GM21367 (cell line): ENCODE measurements around the gene NTM.
"Not testable (repeated sequence)": the region's sequence is repeated elsewhere in the genome, so short reads cannot be mapped to it uniquely, and the experiment has no call there.

ENCODE experiments used
- ATAC-seq: cut with Tn5 transposase; IDR thresholded peaks from one replicate; pipeline ENCODE4 v1.9.1; 2021; ENCODE audit not compliant: unreplicated experiment

The NTM gene

GRCh38 chr11:132315696-132316095 is 945.3 kb downstream of the NTM start:
- ATAC-seq = no peak

DNA sequence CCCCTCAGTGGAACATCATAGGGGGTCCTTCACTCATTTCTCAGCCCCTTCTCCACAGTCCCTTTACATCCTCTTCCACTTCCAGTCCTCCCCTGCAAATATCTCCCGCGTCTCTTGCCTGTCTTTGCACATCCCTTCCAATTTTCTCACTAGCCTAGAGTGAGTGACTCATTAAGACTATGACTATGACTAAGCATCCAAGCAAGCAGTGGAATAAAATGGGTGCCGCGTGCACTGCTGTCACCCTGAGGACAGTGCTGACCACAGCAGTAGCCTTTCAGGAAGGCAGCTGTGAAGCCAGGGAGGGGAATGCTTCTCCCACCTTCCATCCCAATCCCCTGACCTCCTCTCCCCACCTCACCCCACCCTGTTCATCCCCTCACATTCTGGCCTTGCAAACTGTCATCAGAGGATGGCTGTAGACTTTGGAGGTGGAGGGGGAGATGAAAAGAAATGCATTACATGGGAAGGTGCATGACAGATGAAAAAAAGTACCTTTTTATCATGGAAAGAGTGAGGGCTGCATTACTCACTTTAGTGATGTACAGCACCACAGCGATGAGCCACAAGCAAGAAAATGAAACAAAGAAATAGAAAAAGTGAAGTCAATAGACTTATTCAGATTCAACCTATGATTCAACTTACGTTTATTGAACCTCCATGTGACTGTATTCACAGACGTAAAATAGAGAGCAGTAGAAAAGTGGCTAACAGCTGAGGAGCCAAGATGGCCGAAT is 948.2 kb downstream of the NTM start:
- ATAC-seq = no peak

DNA sequence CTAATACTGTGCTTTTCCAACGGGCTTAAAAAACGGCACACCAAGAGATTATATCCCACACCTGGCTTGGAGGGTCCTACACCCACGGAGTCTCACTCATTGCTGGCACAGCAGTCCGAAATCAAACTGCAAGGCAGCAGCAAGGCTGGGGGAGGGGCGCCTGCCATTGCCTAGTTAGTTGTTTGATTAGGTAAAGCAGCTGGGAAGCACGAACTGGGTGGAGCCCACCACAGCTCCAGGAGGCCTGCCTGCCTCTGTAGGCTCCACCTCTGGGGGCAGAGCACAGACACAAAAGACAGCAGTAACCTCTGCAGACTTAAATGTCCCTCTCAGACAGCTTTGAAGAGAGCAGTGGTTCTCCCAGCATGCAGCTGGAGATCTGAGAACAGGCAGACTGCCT is 949.0 kb downstream of the NTM start:
- ATAC-seq = not testable (repeated sequence)

DNA sequence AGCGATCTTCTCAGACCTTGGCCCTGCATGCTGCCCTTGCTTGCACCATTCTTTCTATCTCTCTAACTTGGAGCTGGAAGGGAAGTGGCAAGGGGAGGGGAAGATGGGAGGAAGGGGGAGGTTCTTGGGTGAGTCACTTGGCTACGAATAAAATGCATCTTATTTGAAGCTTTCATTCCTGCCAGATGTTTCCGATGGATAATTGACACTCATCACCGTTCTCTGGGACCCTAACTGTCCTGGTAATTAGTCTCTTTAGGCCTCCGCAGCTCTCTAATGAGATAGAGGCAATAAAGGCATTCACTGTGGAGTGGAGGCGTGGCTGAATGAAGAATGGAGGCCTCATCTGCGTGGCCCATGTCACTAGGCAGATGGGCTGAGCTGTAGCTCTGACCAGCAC is 960.1 kb downstream of the NTM start:
- no peak for ATAC-seq

- no peak for ATAC-seq
Measured at GRCh38 chr11:132332521-132332920, 962.1 kb downstream of the NTM start.

DNA sequence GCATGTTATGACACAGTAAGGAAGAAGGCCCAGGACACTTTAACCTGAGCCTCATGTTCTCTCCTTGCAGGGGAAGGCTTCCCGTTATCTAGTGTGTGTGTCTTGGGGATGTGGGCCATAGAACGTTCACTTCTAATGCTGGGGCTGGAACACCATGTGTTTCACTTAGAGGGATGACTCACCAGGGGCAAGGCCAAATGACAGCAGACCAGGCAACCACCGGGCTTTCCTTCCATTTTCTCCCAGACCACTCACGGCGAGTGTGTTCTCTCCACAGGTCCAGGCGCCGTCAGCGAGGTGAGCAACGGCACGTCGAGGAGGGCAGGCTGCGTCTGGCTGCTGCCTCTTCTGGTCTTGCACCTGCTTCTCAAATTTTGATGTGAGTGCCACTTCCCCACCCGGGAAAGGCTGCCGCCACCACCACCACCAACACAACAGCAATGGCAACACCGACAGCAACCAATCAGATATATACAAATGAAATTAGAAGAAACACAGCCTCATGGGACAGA is 964.4 kb downstream of the NTM start:
- ATAC-seq = no peak

DNA sequence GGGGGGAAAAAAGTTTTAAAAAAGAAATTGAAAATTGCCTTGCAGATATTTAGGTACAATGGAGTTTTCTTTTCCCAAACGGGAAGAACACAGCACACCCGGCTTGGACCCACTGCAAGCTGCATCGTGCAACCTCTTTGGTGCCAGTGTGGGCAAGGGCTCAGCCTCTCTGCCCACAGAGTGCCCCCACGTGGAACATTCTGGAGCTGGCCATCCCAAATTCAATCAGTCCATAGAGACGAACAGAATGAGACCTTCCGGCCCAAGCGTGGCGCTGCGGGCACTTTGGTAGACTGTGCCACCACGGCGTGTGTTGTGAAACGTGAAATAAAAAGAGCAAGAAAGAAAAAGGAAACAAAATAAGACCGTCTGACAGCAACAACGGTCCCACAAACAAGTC is 964.9 kb downstream of the NTM start:
- no peak for ATAC-seq

DNA sequence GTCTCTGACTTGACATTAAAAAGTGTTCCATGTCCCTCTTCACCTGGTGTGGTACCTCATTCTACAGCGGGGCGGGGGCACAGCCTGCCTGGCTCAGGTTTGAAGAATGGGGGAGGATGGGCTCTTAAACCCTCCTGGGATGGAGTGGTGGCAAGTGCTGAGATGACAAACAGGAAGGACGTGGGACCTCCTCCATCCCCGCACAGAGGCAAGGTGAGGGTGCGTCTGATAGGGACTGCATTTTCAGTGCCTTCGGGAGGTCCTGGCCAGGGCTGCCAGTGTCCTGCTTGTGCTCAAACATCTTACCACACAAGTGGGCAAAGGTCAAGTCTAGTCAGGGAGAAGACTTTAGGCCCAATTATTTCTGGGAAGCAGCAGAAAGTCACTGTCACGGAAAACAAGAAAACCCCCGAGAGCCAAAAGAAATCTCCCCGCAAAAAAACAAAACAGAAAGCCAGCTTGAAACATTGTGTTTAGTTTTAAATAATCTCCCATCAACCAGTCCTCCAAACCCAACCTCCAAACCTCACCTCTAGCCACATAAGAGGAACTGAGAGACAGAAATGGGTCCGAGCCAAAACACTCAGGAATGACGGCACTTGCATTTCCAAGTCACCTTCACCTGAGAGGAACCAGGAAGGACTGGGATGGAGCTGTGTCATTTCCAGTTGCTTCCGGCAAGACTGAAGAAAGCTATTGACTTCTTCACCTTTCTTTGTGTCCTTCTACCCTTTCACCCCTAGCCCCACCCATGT is 966.5 kb downstream of the NTM start:
- ATAC-seq = no peak

- ATAC-seq = no peak
Measured at GRCh38 chr11:132337819-132338416, 967.5 kb downstream of the NTM start.

DNA sequence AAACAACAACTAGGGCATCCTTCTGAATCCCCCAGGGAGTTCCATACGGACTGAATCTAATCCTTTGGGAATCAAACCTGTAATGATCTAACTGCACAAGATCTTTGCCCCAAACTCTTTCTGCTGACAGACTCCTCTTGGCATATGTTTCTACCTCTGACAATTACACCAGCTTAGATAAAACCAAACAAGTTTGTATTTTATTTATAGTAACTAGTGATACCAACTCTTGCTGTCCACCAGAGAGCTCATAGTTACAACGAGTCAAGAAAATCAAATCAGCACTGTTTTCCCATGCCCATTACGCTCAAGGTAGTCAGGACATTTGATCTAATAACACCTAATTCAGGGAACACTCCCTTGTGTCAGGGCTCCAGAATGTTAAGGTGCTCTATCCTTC is 972.0 kb downstream of the NTM start:
- no peak for ATAC-seq

DNA sequence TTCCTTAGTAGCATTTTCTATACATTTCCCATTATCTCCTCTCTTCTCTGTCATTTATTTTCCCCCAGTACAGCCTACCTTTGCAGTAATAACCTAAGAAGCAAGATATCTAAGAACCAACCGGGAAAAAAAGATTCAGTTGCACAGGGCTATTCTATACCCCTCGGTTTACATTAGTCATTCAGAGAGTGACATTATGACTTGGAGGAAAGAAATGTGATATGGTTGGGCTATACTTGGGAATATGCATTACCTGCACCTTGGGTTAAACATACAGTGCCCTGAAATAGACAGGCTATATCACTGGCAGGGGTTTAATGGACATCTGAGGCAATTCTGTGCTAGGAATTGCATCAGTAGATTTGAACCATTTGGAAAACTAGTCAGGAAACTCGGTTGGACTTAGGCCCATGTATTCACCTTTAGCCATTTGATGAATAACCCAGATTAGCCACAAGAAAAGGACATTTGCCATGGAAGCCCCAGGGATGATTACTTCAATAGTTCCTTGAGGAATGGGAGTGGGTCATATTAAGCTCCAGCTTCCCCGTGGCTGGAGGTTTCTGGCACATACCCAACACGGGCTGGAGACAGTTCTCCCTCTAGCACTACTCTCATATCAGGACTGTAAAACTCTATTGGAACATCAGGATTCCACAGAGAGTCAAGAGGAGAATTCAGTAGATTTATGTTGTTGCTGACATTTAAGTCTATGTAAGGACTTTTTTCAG is 973.2 kb downstream of the NTM start:
- no peak for ATAC-seq

GRCh38 chr11:132346558-132347148 is 976.2 kb downstream of the NTM start:
- no peak for ATAC-seq

DNA sequence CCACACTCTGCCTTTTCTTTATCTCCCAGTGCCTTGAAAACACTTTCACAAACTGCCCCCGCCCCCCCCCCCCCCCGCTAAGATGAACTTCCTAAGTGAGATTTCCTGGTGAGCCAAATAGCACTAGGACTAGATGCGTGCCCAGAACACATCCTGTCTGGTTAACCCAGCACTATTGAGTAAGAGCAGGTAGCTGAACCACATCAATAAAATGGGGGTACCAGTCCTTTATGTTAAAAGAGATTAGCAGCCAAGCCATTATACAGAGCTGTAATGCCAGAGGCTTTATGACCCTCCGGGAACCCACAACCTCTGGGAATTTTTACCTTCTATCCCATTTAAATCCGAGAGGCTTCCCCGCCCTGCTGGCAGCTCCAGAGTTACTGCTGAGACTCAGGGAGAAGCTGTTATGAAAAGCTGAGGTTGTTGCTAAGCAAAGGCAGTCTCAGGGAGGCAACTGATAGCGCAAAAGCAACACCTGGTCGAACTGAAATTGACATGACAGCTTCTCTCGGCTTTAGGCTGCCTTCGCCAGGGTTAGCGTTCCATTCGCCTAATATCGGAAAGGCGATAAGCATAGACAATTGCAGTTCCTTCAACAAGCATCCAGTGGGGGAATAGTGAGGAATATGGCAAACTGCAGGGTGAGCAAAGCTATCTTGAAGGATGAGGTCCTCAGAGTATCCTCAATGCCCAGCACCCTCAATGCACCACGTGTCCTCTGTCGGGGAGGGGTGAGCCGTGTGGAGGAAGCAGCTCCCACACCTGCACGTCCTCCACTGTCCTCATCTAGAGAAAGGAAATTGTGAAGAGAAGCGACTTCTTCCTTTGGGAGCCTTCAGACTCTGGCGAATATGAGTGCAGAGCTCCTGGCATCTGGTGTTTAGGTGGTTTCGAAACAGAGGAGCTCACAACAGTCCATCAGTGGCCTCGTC is 977.0 kb downstream of the NTM start:
- no peak for ATAC-seq

DNA sequence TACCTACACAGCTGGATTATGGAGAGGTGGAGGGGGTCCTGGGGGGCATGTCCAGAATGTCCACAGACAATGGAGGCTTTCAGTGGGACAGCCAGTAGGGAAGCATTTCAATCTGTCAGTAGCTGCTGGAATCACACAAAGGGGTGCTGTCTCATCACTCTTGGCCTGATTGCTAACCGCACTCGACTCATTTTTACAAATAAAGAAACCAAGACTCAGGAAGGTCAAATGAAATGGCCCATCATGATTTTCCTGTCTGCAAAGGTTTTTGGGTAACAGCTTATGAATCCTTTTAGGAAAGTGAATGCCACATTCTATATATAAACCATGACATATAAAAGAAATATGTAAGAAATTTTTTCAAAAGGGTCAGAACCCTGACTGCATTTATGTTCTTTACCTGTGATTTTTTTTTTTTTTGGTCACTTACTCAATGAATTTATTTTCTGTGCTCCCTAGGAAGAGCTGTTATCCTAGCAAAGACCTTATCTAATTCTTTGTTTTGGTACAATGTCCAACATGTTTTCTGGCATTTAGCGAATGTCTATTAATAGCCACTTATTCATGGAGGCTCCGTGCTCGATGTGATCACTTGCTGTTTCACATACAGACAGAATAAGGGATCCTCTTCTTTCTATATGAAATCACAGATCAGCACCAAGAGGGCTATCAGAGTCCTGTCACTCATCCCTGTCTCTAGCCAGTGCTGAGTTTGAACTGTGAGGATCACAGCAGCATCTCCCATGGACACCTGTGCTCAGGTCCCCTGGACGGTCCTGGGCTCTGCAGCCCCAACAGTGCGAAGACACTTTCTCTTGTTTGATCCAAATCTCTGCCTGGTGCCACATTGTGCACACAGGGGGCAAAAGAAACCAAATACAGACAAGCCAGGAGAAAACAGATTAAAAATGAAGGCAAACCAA is 979.7 kb downstream of the NTM start:
- no peak for ATAC-seq

GRCh38 chr11:132351050-132351449 is 980.6 kb downstream of the NTM start:
- no peak for ATAC-seq

DNA sequence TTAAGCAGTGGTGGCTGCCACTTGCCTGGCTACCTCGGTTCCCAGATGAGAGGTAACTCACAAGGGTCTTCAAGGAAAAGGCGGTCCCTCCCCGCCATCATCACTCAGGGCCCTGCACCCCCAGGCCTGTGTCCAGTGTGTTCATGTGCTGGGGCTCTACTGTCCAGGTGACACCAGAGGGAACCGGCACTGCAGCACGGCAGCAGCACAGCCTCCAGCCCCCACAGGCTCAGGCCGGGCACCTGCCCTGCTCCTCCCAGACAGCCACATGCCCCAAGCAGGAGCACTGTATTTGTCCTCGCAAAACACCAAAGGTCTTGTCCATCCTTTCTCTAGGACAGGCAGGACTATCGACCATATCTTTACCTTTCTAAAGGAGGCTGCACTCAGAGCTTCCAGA is 982.1 kb downstream of the NTM start:
- no peak for ATAC-seq

DNA sequence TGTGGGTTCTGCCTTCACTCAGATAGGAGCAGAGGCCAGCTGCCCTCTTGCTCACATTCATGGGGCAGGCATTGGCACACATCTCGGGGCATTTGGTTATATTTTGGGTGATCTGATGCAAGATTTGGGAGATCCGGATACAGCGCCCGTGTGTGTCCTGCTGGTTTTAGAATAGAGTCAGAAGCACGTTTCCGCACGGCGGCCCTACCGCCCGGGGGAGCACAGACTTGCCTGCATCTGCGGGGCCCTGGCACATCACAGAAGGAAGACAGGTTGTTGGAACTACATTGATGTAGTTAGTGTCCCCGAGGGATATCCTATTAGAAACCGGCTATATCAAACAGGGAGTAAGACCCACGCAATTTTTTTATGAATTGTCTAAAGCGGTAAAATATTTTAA is 982.8 kb downstream of the NTM start:
- no peak for ATAC-seq

DNA sequence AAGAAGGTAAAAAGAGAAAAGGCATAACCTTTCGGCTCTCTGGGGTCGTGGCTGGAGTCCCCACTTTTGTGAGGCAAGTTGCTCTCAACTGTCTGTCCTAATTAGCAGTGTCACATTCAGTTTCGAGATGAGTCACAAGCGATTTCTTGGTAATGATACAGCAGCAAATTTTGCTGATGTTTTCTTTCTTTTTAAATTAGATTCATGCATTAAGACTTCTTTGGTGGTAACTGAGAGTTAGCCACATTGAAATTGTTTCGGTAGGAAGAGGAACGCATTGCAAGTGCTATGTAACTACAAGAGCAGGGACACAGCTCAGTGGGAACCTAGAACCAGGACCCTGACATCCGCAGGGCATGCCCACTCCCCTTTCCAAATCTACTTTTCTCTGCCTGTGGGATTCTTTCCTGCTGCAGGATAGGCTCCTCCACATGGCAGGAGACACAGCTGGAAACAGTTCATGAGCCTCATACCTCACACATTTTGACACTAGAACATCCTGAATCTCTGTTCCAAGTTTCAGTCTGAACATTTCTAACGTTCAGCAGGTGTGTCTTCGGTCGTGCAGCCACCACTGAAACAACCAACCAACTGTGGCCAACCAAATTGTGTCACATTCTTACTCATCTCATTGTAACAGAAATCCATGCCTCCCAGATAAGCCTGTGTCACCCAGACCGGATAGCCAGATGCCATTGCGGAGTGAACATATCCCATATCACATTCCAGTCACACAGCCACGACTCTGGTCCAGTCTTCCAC is 987.6 kb downstream of the NTM start:
- peak; percentile 71 for ATAC-seq
